GM19463 (cell line): Measurements from ENCODE around the gene TMEM147.

ENCODE experiments used
- ATAC-seq: cut with Tn5 transposase; IDR thresholded peaks from one replicate; pipeline ENCODE4 v1.9.1; 2021; ENCODE audit warnings: mild to moderate bottlenecking, moderate library complexity; ENCODE audit not compliant: unreplicated experiment

The TMEM147 gene

GRCh38 chr19:35545001-35545854 is at the start of gene TMEM147:
Gene TMEM147, plus strand, starts transcription at chr19:35545626. Its CDS starts 114 bp downstream, at chr19:35545740.
- ATAC-seq, result peak; percentile 82

GRCh38 chr19:35497406-35497805 is 48.0 kb upstream of the TMEM147 start:
- no peak for ATAC-seq

- ATAC-seq, result no peak
Measured at GRCh38 chr19:35498220-35498619, 47.2 kb upstream of the TMEM147 start.

- ATAC-seq, result no peak
Measured at GRCh38 chr19:35498984-35499527, 46.4 kb upstream of the TMEM147 start.

GRCh38 chr19:35500611-35501010 is 44.8 kb upstream of the TMEM147 start:
- no peak for ATAC-seq

GRCh38 chr19:35501684-35502083 is 43.7 kb upstream of the TMEM147 start:
- no peak for ATAC-seq

- ATAC-seq, result no peak
Measured at GRCh38 chr19:35502751-35503150, 42.7 kb upstream of the TMEM147 start.

GRCh38 chr19:35506011-35506410 is 39.4 kb upstream of the TMEM147 start:
- no peak for ATAC-seq

GRCh38 chr19:35507561-35507960 is 37.9 kb upstream of the TMEM147 start:
- ATAC-seq, result no peak

GRCh38 chr19:35508129-35508528 is 37.3 kb upstream of the TMEM147 start:
- ATAC-seq, result no peak

GRCh38 chr19:35509018-35509652 is 36.3 kb upstream of the TMEM147 start:
- no peak for ATAC-seq

GRCh38 chr19:35509861-35510625 is 35.4 kb upstream of the TMEM147 start:
- no peak for ATAC-seq

GRCh38 chr19:35510626-35510964 is 34.8 kb upstream of the TMEM147 start:
- ATAC-seq, result no peak

- ATAC-seq, result no peak
Measured at GRCh38 chr19:35511337-35511736, 34.1 kb upstream of the TMEM147 start.

GRCh38 chr19:35512831-35513627 is 32.4 kb upstream of the TMEM147 start:
- no peak for ATAC-seq

- ATAC-seq, result no peak
Measured at GRCh38 chr19:35513628-35514281, 31.7 kb upstream of the TMEM147 start, which contains the start of gene DMKN. Gene DMKN, minus strand, starts transcription at chr19:35513649. Its CDS starts 174 bp downstream, at chr19:35513475.

GRCh38 chr19:35514282-35514809 is 31.1 kb upstream of the TMEM147 start:
- no peak for ATAC-seq

GRCh38 chr19:35516310-35516709 is 29.1 kb upstream of the TMEM147 start:
- ATAC-seq, result no peak

- ATAC-seq, result no peak
Measured at GRCh38 chr19:35517342-35517741, 28.1 kb upstream of the TMEM147 start.

- no peak for ATAC-seq
Measured at GRCh38 chr19:35518313-35518712, 27.1 kb upstream of the TMEM147 start.
